ENCODE data around the gene TMEM17.

DNA sequence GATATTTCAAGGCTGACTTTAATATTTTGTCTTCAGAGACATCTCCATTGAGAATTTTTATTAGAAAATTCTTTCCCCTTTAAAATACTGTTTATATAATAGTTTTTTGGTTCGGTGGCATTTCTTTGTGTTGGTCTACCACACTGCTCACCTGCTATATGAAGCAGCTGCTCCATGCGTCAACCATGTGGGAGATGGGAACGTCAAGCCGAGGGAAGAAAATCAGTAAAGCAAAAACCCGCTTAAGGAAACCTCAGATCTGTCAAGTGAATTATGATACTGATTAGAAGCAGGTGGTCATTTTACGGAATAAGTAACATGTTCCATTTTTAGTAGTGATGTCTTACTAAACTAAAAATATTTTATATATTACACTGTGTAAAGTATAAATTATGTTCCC is 5.6 kb upstream of the TMEM17 start:
- TF ChIP-seq, protein P1, sequence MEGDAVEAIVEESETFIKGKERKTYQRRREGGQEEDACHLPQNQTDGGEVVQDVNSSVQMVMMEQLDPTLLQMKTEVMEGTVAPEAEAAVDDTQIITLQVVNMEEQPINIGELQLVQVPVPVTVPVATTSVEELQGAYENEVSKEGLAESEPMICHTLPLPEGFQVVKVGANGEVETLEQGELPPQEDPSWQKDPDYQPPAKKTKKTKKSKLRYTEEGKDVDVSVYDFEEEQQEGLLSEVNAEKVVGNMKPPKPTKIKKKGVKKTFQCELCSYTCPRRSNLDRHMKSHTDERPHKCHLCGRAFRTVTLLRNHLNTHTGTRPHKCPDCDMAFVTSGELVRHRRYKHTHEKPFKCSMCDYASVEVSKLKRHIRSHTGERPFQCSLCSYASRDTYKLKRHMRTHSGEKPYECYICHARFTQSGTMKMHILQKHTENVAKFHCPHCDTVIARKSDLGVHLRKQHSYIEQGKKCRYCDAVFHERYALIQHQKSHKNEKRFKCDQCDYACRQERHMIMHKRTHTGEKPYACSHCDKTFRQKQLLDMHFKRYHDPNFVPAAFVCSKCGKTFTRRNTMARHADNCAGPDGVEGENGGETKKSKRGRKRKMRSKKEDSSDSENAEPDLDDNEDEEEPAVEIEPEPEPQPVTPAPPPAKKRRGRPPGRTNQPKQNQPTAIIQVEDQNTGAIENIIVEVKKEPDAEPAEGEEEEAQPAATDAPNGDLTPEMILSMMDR (IDR thresholded peaks at IDR 0.05), result no peak
- no peak for TF ChIP-seq POLR2A (IDR thresholded peaks at IDR 0.05)
